Activated CD8-positive, alpha-beta memory T cell treated with anti-CD3 and anti-CD28 coated beads, Interleukin-2, amount 50 U/mL, for 24 hours (primary cell): ENCODE data around the gene CAPN2.
"Not testable (repeated sequence)": the region's sequence is repeated elsewhere in the genome, so short reads cannot be mapped to it uniquely, and the experiment has no call there.

ENCODE experiments used
- DNase-seq: peaks from one replicate; pipeline ENCODE4 v3.0.0-alpha.2; 2020; ENCODE audit errors: extremely low read depth

Gene CAPN2

GRCh38 chr1:223739366-223740037, 27.2 kb downstream of the CAPN2 start:
- no peak for DNase-seq

DNA sequence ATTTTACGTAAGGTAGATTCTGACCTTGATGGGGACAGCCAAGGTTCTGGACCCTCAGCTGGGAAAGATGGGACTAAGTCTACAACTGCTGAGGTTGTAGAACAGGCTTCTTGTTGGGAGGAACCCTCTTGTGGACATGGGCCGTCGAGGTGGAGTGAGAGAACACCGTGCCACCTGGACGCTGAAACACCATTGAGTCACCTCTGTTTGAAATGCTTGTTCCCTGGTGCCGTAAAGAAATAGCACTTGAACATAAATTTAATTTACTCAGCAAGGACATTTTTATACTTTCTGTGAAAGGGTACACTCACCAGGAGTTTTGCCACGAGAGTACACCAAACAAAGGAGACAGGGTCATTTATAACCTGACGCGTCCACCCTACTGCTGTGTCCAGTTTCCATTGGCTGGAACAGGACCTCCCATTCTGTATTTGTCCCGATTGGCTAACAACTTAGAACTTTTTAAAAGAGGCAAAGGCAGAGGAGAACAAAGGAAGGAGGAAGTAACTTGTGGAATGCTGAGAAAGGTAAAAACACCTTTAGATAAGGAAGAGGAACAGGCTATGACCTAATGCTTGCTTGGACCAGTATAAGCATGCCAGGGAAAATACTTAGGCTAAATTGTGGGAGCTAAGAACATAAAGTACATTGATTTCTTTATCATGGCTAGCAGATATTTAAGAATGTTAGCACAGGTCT, 27.8 kb downstream of the CAPN2 start:
- not testable (repeated sequence) for DNase-seq

DNA sequence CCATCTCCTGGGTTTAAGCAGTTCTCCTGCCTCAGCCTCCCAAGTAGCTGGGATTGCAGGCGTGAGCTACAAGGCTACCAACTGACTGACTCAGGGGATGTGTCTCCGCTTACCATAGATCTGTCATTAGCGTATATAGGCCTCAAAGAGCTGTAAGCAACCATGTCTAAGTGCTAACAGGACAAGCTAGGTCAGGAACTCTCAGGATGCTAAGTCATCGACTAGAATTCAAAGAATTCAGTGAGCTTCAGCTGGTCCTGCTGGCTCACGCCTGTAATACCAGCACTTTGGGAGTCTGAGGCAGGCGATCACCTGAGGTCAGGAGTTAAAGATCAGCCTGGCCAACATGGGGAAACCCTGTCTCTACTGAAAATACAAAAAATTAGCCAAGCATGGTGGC, 29.5 kb downstream of the CAPN2 start:
- DNase-seq, result no peak

DNA sequence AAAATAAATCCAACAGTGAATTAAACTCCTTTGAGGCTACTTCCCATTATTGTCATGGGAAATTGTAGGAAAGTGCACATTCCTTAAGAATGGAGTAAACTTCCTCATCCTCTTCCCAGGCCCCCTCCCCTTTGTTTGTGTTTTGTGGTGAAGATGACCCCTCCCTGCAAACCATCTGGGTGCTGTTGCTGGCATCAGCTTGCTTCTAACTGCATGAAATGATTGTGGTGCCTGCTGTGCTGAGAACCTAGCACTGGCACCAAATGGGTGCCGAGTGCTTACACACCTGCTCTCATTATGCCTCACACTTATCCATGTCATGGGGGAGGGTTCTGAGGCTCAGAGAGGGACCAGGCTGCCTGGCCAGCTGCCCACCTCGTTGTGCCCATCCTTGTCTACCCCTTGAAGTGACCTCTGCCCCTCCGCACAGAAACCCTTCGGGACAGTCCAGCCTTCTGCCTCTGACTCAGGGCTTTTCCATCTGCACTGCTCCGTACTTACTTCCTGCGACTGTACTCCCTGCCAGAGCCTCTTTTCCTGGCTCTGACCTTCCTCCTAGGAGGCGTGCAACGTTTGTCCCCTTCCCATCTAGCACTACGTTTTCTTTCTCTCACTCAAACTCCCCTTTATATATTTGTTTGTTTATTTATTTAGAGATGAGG, 30.6 kb downstream of the CAPN2 start:
- DNase-seq, result no peak

DNA sequence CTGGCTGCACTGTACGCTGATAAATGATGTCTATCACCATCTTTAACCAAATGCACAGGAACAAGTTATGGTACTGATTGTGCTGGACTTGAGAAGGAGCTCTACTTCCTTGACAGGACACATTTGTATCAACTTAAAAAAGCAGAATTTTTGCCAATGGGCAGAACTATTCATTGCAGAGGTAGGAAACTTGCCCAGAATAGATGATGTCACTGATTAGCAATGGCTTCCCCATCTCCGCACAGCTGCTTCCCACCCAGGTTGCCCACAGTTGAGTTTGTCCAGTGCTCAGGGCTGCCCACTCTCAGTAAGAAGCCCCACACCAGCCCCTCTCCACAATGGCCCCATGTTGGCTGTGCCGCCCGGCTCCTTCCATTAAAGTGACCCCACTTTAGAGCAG, 33.4 kb downstream of the CAPN2 start:
- DNase-seq, result no peak

GRCh38 chr1:223747838-223748335, 35.5 kb downstream of the CAPN2 start:
- DNase-seq, result no peak

DNA sequence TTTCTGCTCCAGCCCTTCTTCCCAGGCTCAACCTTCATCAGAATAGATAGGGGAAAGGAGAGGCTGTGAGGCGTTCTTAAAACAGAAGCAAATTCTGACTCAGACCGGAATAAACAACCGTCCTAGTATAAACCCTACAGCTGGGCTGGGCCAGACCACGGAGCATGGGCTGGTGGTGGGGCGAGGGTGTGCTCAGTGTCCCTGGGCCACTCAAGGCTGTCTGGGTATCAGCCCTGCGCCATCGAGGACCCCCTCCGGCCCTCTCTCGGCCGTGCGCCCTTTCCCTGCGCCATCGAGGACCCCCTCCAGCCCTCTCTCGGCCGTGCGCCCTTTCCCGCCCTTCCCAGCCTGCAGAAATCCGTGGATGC, 36.0 kb downstream of the CAPN2 start:
- no peak for DNase-seq

- peak; percentile 6 for DNase-seq
Measured at GRCh38 chr1:223748773-223749733, 36.7 kb downstream of the CAPN2 start.

- DNase-seq, result no peak
Measured at GRCh38 chr1:223750730-223751570, 38.6 kb downstream of the CAPN2 start.

DNA sequence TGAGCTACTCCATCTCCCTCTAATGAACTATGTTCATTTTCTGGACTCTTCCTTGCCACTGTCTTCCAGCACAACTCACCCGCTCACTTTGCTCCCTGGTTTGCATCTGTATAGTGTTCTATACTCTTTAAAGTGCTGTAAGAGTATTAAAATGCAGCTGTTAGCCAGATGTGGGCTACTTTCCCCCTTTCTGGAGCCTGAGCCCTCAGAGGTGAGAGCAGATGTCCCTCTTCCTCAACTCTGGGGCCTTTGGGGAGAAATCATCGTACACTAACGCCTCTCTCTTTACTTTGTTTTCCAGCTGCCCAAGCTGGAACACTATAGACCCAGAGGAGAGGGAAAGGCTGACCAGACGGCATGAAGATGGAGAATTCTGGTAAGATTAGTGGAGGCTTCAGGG, 39.4 kb downstream of the CAPN2 start:
- no peak for DNase-seq

- DNase-seq, result no peak
Measured at GRCh38 chr1:223752721-223753515, 40.6 kb downstream of the CAPN2 start.

- no peak for DNase-seq
Measured at GRCh38 chr1:223754681-223755431, 42.5 kb downstream of the CAPN2 start.

DNA sequence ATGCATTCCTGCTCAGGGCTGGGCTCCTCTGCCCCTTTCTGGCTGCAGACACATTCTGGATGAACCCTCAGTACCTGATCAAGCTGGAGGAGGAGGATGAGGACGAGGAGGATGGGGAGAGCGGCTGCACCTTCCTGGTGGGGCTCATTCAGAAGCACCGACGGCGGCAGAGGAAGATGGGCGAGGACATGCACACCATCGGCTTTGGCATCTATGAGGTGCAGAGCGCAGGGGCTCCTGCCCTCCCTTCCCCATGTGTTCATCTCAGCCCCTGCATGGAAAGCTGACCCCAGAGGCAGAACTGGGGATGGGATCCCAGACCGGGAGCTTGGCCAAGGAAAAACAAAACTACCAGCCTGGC, 43.1 kb downstream of the CAPN2 start:
- no peak for DNase-seq

DNA sequence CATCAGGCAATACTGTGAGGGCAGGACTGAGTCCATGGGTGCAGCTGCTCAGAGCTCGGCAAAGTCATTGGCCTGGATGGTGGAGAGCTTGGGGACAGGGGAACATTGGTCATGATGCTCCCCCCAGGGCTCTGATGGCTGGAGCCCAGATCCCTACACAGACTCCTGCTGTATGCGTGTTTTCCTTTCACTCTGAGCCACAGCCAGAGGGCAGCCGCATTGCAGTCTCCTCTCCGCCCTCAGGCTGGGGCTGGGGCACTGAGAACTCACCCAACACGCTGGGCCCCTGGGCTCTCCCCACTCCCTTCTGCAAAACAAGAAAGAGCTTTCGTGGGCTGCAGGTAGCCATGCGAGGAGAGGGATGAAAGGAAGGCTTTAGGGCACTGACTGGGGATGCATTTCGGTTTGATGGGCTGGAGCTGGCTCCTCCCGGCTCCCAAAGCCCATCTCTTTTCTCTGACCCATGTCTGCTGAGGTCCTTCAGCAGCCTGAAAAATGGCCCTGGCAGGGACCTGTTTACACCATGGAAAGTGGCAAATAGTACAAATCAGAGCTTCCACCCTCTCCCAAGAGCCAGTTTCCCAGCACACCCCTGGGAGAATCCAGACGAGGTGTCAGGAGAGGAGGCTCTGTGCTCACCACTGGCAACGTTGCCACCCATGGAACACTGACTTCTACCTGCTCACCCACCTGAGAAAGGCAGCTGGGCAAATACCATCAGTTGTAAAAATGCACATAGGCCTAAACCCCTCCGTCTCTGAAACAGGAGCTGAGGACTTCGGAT, 43.8 kb downstream of the CAPN2 start:
- no peak for DNase-seq

DNA sequence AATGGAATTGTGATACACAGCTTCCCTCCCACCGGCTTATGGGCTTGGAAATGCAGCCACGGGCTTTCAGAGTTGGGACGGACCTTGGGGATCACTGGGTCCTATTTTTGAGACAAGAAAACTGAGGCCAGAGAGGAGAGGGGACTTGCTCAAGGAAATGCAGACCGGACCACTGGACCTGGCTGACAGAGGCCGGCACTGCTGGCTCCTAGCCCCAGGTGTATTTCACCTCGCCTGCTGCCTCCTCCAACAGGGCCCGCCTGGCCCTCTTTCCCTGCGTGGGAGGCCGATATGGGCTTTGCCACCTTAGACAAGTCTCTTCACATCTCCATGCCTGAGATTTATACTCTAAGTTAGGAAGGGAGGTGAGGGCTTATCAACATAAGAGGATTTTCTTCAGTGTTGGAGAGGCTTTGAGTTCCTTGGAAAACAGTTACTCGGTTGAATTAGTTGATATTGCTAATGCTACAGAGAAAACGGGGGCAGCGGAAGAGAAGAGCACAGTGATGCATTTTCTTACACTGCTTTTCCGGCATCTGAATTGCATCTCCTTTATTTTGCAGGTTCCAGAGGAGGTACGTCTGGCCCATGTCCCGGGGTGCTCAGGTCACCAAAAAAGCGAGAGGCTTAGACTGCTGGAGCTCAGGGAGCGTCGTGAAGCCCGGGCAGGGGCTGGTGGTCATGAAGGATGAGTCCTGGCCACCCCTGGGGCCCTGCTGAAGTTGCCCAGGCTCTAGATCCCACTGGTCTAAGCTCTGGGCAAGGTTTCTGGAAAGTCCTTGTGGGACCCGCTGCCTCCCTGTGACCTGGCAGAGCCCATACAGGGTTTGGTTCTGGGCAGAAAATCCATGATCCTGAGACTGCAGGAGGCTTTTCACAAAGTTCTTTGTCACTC, 44.7 kb downstream of the CAPN2 start:
- no peak for DNase-seq

DNA sequence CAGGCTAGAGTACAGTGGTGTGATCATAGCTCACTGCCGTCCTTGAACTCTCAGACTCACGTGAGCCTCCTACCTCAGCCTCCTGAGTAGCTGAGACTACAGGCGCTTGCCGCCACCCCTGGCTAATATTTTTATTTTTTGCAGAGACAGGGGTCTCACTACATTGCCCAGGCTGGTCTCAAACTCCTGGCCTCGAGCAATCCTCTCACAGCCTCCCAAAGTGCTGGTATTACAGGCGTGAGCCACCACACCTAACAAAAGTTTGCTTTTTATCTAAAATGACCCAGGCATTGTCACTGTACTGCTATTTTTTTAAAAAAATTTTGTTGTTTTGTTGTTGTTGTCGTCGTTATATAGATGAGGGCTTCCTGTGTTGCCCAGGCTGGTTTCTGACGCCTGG, 46.4 kb downstream of the CAPN2 start:
- no peak for DNase-seq

DNA sequence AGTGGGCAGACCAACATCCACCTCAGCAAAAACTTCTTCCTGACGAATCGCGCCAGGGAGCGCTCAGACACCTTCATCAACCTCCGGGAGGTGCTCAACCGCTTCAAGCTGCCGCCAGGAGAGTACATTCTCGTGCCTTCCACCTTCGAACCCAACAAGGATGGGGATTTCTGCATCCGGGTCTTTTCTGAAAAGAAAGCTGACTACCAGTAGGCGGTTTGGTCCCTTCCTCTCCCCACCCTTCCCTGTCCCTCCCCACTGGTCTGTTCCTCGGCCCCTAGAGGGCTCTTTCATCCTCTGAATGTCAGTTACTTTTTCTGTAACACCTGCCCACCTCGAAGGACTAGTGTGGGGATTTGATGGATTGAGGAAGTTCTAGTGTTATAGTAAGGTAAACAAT, 46.9 kb downstream of the CAPN2 start:
- DNase-seq, result no peak

DNA sequence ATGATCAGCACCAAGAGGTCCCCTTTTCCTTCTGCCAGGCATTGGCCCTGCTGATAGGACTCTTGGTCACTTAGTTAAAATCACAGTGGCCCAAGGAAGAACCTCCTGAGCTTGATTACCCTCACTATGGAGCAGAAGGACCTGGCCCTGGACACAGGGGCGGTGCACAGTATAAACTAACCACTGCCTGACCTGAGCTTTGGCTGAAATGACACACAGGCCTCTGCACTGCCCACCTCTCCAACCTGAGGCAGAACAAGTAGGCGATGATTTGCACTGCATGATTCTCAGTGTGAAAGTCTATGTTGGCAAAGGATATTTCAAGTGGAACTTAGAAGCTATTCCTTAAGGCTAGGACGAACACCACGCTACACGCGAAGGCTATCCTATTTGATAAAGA, 48.5 kb downstream of the CAPN2 start:
- DNase-seq, result no peak
